HG03280 (cell line): ENCODE measurements around the gene SYNE3.

Source experiments
- ATAC-seq: cut with Tn5 transposase; IDR thresholded peaks from one replicate; pipeline ENCODE4 v1.9.1; 2021; ENCODE audit warnings: mild to moderate bottlenecking, moderate library complexity; ENCODE audit not compliant: unreplicated experiment

SYNE3 gene, protein sequence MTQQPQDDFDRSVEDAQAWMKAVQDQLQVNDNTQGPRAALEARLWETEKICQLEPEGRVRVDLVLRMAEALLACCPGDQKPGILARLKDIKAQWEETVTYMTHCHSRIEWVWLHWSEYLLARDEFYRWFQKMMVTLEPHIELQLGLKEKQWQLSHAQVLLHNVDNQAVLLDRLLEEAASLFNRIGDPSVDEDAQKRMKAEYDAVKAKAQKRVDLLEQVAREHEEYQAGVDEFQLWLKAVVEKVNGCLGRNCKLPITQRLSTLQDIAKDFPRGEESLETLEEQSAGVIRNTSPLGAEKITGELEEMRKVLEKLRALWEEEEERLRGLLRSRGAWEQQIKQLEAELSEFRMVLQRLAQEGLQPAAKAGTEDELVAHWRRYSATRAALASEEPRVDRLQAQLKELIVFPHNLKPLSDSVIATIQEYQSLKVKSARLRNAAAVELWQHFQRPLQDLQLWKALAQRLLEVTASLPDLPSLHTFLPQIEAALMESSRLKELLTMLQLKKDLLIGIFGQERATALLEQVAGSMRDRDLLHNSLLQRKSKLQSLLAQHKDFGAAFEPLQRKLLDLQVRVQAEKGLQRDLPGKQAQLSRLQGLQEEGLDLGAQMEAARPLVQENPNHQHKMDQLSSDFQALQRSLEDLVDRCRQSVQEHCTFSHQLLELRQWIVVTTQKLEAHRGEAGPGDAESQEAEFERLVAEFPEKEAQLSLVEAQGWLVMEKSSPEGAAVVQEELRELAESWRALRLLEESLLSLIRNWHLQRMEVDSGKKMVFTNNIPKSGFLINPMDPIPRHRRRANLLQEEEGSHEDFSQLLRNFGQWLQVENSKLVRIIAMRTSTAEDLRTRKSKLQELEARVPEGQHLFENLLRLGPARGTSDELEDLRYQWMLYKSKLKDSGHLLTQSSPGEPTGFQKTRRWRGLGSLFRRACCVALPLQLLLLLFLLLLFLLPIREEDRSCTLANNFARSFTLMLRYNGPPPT

DNA sequence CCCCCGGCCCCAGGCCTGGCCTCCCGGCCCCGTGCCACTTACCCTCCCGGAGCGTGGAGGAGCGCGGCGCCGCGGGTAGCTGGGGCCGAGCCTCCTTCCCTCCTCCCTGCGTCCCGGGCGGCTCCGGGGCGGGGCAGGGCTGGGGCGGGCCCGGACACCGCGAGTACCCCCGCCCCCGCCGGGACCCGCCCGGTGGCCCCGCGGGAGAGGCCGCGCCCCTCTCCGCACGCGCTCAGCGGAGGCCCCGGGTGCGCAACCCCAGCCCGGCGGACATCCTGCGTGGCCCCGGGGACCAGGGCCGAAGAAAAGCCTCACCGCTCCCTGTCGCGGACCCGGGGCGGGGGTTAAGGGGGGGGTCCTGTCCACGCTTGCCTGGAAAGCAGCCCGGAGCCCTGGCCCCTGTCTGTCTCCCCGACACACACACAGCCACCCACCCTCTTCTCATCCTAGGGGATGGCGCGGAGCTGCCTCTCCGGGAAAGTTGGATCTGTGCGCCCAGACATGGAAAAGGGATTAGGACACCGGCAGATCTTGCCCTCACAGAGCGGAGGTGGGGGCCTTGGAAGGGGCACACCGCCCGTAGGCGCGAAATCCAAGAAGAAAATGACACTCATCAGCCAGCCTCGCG is at the start of gene SYNE3:
TSS of gene SYNE3 (minus strand) at position 97 of the 628 bp plus-strand sequence. CDS start 40,829 bp downstream, outside the sequence.
- peak; percentile 46 for ATAC-seq

DNA sequence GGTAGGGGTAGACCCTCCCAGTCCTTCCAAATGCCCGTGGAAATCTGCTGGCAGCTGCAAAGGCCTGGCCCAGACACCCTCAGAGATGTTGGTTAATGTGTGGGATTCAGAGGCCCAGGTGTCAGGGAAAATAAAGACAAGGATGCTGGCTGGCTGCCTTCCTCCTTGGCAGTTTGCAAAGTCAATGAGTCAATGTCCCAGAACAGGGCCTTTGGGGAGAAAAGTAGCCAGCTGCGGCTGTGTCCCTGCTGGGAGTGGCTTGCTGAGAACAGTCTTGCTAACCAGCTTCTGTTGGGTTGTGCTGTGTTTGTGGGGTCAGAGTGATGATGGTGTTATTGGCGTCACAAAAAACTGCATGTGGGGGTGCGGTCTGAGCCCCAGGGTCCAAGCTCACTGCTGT is 47.6 kb upstream of the SYNE3 start:
- ATAC-seq: no peak

DNA sequence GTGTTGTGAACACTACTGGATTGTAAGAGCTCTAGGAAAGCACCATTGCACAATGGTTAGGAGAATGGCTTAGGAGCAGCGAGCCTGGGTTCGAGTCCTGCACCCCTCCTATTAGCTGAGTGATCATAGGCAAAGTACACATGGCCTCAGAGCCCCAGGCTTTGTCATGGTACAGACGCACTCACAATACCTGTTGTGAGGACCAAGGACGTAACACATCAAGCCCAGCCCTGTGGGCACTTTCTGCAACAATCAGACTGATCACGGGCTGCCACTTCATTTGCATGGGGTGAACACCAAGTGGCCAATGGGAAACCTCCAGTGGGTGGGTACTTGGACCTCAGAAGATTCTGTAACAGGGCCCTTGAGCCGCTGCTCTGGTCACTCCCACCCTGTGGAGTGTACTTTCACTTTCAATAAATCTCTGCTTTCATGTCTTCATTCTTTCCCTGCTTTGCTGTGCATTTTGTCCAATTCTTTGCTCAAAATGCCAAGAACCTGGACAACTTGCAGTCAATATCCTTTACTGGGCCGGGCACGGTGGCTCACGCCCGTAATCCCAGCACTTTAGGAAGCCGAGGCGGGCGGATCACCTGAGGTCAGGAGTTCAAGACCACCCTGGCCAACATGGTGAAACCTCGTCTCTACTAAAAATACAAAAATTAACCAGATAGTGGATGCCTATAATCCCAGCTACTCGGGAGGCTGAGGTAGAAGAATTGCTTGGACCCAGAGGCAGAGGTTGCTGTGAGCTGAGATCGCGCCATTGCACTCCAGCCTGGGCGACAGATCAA is 46.6 kb upstream of the SYNE3 start:
- no peak for ATAC-seq

DNA sequence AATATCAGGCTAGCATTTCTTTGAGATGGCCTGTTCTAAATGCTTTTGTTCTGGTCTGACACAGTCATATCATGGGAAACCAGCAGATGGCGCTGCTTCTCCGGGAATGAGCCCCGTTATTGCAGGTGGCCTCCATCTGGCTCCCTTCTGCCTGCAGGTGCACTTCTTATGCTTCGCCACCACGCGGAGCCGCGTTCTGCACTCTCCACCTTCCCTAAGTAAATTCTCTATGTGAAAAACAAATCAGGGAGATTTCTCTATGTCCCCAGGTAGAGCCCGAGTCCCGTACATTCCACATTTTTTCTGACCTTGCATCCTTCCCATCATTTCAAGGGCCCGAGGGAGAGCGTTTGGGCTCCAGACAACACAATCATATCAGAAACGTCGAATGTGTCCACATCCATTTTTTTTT is 44.6 kb upstream of the SYNE3 start:
- ATAC-seq: peak; percentile 93

DNA sequence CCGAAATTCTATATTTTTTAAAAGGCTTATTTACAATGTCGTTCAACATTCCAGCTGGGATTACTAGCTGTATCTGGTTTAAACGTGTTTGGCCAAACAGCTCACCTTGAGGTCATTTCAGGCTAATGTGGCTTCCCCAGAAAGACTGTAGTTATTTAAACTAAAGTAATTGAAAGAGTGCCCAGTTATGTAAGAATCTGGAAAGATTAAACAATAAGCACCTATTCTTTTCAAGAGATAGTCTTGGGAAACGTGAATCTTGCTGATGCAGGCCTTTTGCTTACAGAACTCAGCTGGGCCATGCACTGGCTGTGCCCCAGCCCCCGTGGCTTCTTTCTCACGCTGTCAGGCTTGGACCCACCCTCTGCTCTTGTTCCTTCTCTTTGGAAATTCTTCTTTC is 42.8 kb upstream of the SYNE3 start:
- ATAC-seq: no peak

DNA sequence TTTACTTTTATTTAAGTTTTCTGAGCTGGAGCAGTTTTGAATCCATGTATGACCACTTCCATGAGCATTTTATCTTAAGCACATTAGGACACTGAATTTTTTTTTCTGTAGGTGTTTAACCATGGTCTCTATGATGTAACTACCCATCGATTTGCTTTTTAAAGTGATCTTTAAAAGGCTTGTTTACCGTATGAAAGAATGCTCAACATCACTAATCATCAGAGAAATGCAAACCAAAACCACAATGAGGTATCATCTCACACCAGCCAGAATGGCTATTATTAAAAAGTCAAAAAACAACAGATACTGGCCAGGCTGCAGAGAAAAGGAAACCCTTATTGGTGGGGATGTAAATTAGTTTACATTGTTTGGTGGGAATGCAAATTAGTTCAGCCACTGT is 41.4 kb upstream of the SYNE3 start:
- ATAC-seq: no peak

DNA sequence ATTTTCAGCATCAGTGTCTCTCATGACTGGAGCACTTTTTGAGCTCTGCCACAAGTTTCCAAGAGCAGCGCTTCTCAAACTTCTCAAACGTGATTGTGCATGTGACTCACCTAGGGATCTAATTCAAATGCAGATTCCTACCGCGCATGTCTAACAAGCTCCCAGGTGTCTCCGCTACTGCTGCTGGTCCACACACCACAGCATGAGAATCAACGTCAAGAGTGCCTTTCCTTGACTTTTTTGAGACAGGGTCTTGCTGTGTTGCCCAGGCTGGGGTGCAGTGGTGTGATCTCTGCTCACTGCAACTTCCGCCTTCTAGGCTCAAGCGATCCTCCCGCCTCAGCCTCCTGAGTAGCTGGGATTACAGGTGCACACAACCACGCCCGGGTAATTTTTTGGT is 40.8 kb upstream of the SYNE3 start:
- no peak for ATAC-seq

DNA sequence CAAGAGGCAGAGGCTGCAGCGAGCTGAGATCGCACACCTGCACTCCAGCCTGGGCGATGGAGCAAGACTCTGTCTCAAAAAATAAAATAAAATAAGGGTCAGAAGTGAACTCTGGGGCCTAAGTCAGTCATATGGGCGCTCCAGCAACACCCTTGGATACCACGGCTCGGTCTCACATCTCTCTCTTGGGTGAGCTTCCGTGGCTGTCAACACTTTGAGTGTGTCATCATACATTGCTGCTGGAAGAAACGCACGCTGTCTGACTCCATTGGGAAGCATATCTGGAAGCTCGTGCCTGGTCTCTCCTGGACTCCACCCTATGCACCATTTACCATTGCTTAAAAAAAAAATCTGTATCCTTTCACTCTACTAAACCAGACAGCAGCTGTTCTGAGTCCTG is 38.6 kb upstream of the SYNE3 start:
- no peak for ATAC-seq

DNA sequence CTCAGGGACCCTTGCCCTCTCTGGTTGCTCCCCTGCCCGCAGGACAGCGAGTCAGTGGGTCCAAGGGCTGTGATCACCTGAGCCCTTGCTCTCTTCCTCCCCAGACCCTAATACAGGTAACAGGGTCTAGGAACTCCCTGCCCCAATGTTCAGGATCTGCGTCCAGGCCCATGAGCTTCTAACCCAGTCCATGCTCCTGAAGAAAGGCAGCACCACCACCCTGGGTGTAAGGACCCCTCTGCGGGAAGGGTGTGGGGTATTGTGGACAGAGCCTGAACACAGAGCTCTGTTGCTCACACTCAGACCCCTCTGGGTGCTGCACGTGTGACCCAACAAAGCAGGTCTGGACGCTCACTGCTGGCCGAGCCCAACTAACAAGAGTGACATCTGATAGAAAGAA is 36.7 kb upstream of the SYNE3 start:
- ATAC-seq: no peak

DNA sequence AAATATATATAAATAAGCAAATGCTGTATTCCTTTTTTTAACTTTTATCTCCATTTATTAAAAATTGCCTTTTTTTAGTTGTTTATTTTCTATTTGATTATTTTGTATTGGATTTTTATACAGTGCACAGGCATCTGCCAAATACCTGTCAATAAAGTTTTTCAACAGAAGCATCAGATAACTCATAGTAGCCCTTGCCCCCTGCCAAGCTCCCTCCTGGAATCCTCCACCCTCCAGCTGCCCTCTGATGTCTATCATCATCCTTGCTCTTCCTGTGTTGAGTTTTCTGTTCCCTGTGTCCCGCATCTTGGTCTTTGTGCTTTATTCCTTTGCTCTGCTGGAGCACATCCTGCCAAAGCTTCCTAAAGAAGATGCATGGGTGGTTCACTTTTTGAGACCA is 35.0 kb upstream of the SYNE3 start:
- ATAC-seq: no peak

DNA sequence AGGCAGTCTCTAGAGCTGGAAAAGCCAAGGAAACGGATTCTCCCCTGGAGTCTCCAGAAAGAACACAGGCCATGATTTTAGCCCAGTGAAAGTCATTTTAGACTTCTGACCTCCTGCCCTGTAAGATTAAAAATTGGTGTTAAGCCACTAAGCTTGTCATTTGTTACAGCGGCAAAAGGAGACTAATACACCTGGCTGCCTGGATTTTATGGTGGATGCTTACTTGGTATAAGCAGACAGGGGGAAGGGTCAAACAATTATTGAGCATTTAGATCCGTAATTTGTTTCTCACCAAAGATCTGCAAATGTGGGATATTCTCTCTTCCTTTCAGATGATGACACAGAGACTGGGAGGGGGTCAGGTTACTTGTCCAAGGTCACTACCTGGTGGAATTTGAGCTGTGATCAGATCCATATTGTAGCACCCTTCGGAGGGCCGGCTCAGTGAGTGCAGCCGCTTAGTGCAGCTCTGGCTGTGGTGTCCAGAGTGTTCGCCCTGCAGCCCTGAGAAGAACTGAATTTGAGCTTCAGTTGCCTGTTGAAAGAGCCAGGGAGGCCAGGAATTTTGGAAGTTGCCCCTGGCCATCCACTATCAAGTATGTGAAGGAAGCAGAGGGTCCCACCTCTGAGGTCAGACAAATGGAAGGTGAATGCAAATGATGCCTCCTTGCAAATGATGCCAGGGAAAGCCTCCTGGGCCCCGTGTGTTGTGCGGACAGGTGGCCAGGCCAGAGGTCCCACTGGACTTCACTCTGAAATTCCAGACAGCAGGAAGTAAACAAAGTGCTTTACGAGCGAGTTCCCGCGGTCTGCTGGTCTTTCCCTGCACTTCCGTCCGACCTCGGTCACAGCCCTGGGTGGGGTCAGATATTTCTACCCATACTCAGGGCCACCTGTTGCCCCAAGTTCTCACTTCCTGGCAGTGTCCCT is 33.5 kb upstream of the SYNE3 start:
- no peak for ATAC-seq

DNA sequence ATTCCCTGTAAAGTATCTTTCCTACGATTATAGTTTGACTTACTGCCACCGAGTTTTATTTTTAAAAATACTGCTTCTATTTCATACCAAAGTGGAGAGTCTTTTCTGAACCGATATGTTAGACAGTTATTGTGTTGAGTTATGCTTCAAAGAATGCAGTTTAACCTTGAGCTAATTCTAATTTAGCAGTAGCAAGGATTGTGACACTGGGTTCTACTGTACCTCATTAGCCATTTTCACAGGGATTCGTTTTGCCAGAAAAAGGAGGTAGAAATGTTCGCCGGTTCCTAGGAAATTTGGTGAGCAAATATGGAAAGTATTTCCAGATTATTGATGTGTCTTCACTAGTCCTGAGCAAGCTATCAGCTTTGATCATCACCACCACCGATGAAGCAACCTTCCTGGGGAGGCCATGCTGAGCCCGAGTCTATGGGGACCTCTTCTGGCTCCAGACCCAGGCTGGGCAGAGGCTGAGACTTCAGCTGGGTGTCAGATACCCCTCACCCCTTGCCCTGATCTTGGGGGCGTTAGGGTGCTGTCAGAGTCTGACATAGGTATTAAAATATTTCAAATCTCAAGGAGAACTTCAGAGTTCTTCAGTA is 32.0 kb upstream of the SYNE3 start:
- no peak for ATAC-seq

DNA sequence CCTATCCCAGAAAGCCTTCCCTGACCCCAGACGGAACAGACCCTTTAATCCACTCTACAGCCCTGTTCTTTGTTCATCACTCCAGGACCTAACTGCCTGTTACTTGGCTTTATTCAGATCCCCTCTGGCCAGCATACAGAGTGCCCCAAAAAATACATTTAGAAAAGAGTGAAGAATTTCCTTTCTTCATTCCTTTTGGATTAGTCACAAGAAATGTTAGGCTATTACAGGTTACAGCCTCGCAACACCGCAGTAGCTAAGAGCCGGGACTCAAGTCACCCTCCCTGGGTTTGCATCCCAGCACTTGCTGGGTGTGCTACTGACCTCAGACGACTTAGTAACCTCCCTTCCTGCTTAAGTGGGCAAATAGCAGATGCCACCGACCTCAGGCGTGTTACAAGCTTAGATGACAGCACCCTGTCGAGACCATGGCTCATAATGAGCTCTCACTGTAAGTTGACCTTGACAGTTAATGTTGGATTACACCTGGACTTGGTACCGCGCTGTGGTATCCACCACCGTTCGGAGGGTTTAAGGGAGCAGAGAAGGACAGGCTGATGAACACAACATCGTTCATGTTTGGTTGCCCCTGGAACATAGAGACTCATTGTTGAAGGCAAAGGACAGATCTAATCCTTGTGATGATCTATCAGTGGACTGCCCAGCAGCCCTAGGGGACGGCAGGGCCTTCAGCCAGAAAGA is 31.3 kb upstream of the SYNE3 start:
- ATAC-seq: no peak

DNA sequence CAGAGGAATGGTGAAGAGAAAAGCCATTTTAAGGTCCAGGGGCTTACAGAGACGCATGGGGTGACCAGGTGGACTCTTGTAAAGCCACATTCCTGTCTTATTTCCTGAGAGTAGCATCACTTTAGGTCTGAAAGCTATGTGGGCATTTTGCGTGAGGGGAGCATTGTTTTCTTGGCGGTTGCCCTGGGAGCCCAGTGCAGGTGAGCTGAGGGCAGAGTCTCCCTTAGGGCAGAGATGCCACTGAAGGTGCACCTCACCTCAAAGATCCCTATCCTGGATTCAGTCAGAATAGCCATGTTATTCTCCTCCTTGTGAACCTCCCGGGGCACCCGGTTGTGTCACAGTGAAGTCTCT is 30.8 kb upstream of the SYNE3 start:
- no peak for ATAC-seq

DNA sequence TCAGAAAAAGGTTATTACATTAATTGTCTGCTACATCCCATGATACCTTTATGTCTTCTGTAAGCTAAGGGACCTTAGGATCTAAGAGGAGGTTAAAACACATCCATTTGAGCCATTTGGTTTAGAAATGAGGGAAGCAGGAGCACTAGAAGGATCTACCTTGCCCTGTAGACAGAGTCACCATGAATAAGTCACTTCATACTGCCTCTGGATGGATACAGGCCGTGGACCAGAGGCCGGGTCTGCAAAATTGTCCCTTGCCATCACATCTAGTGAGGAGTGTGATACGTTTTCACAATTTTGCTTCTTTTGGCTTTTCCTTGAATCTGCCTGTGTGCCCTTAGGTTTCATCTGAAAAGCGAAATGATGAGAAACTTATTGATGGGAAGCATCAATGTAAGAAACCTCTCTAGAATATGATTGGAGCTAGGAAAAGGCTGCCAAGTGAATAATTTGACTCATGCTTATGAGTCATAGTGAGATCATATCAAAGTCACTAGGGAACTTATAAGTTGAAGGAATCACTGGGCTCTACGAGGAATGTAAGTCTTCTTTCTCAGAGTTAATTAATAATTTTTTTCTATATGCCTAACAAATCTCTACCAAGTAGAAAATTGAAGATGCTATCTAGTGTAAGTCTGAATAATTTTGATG is 29.2 kb upstream of the SYNE3 start:
- ATAC-seq: no peak

DNA sequence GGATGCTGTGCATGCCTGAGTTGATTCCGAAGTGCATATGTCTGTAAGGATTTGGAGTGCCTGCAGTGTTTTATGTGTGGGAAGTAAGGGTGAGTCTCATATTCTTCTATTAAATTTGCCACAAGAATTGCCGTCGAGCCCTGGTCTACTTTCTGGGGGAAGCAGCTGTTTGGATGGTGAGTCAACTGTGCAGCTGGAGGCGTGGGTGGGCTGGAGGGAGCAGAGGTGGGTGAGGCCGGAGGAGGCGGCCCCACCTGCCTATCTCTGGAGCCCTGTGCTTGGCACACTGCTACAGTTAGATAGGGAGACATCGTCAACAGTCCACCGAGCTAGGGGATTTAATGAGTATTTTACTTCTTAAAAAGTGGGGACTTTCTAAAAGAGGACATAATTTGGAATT is 28.1 kb upstream of the SYNE3 start:
- no peak for ATAC-seq

DNA sequence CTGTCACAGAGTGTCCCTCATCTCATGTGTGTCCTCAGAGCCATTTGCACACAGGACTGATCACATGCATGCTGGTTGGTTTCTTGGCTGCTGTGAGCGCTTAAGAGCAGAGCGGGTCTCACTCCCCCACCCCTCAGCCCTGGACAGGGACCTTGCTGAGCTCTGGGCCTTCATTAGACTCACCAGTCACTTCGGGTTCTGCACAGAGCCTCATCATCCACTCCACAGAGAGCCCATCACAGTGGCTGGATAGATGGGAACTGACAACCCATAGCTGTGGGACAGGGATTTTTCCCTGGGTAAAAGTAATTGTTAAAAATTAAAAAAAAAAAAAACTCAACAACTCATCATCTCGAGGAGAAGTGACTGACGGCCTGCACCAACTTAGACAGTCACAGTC is 26.6 kb upstream of the SYNE3 start:
- no peak for ATAC-seq
